Karpas-422 (cell line): ENCODE results near the gene FAM234A. TPM values are rescaled to one million over a fixed set of nuclear protein-coding genes. Genes with fewer than 3 reads are reported as not detected.
"Not testable (repeated sequence)": the region's sequence is repeated elsewhere in the genome, so short reads cannot be mapped to it uniquely, and the experiment has no call there.

Experiments
- DNase-seq: peaks from one replicate; pipeline ENCODE4 v3.0.0-alpha.2; 2015
- H2AFZ ChIP-seq: fragments of 200-600 bp; sonication (generic); 2 replicates; pipeline ENCODE4 v1.6.1; 2014; ENCODE audit warnings: antibody characterized with exemption, low read length, mixed read lengths
- H3K27ac ChIP-seq: fragments of 200-600 bp; sonication (generic); 2 replicates; pipeline ENCODE4 v1.5.1; 2014; ENCODE audit warnings: mild to moderate bottlenecking, low read length, moderate library complexity
- H3K27me3 ChIP-seq: fragments of 200-600 bp; sonication (generic); 2 replicates; pipeline ENCODE4 v1.6.1; 2014; ENCODE audit warnings: low read length, mixed read lengths
- H3K36me3 ChIP-seq: fragments of 200-600 bp; sonication (generic); 2 replicates; pipeline ENCODE4 v1.6.1; 2014; ENCODE audit warnings: low read length, mixed read lengths; ENCODE audit not compliant: insufficient read depth
- H3K4me1 ChIP-seq: fragments of 200-600 bp; sonication (generic); 2 replicates; pipeline ENCODE4 v1.6.1; 2014; ENCODE audit warnings: mild to moderate bottlenecking, low read length, mixed read lengths
- H3K4me2 ChIP-seq: fragments of 200-600 bp; sonication (generic); 2 replicates; pipeline ENCODE4 v1.6.1; 2014; ENCODE audit warnings: low read length, low read depth, mild to moderate bottlenecking; ENCODE audit not compliant: poor library complexity, severe bottlenecking
- H3K4me3 ChIP-seq: fragments of 200-600 bp; sonication (generic); 2 replicates; pipeline ENCODE4 v1.5.1; 2014; ENCODE audit warnings: mild to moderate bottlenecking, antibody characterized with exemption, low read length, mixed read lengths
- H3K79me2 ChIP-seq: fragments of 200-600 bp; sonication (generic); 2 replicates; pipeline ENCODE4 v1.6.1; 2014; ENCODE audit warnings: mild to moderate bottlenecking, low read length, mixed read lengths
- H3K9ac ChIP-seq: fragments of 200-600 bp; sonication (generic); 2 replicates; pipeline ENCODE4 v1.6.0; 2014; ENCODE audit warnings: low read length
- H3K9me2 ChIP-seq: fragments of 200-600 bp; sonication (generic), shearing (Covaris generic); replicated peaks from 2 replicates; pipeline ENCODE4 v1.6.0; 2014; ENCODE audit warnings: mild to moderate bottlenecking, low read length, moderate library complexity; ENCODE audit not compliant: insufficient read depth
- H3K9me3 ChIP-seq: fragments of 300-700, 200-600 bp; sonication (generic); 2 replicates; pipeline ENCODE4 v1.6.1; 2014; ENCODE audit warnings: low read length, mixed read lengths
- H4K20me1 ChIP-seq: fragments of 200-600 bp; sonication (generic); 2 replicates; pipeline ENCODE4 v1.6.1; 2014; ENCODE audit warnings: mild to moderate bottlenecking, antibody characterized with exemption, low read length, low read depth; ENCODE audit not compliant: insufficient read depth
- total RNA-seq: library from RNA; depleted of rRNA; stranded (reverse); fragments of >200 nt; shearing (Covaris generic); gene quantifications from 2 replicates; pipeline ENCODE4 v1.2.3, GENCODE V29; 2014; ENCODE audit warnings: low replicate concordance

Gene FAM234A
- total RNA-seq, 1 experiment from 2014 or later, result 12.2 TPM

DNA sequence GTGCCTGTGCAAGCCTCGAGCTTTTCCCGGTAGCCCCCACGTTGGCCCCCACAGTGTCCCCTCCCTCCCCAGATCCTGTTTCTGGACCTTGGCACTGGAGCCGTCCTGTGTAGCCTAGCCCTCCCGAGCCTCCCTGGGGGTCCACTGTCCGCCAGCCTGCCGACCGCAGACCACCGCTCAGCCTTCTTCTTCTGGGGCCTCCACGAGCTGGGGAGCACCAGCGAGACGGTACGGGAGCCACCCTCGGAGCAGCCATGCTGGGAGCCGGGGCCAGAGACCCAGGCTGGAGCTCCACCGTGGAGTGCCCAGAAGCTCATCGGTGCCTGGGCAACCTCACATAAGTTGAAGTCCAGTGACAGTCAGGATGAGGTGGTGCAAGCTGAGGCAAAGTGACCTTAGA, 29.3 kb downstream of the FAM234A start:
- Histone ChIP-seq H3K9ac (no peak overlapping the region), H3K4me3 (no peak overlapping the region), H3K9me2 (no peaks in the 10 kb centered on the region), H3K9me3 (no peaks in the 10 kb centered on the region), H3K4me1 (no peaks in the 10 kb centered on the region), H2AFZ (no peak overlapping the region), H3K36me3 (no peaks in the 10 kb centered on the region), H4K20me1 (no peaks in the 10 kb centered on the region), H3K27me3 (no peaks in the 10 kb centered on the region), H3K4me2 (no peak overlapping the region), H3K79me2 (no peaks in the 10 kb centered on the region), H3K27ac (no peak overlapping the region)
- DNase-seq, result no peak

DNA sequence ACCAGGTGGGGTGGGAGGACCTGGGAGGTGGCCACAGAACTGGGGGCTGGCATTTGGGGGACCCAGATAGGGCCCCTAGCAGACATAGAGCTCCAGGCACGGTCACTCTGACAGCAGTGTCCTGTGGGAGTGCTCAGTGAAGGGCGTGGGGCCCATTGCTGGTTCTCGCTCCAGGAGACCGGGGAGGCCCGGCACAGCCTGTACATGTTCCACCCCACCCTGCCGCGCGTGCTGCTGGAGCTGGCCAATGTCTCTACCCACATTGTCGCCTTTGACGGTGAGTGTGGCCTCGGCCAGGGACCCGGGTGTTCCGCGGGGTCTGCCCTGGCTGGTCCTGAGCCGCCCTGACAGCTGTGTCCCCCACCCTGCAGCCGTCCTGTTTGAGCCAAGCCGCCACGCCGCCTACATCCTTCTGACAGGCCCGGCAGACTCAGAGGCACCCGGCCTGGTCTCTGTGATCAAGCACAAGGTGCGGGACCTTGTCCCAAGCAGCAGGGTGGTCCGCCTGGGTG, 29.9 kb downstream of the FAM234A start:
- Histone ChIP-seq H3K4me3 (no peak overlapping the region), H3K9me2 (no peaks in the 10 kb centered on the region), H3K9me3 (no peaks in the 10 kb centered on the region), H4K20me1 (no peaks in the 10 kb centered on the region), H3K36me3 (no peaks in the 10 kb centered on the region), H3K27me3 (no peaks in the 10 kb centered on the region), H3K79me2 (no peaks in the 10 kb centered on the region), H3K27ac (no peak overlapping the region), H2AFZ (no peak overlapping the region), H3K4me2 (no peak overlapping the region), H3K4me1 (no peaks in the 10 kb centered on the region), H3K9ac (no peak overlapping the region)
- no peak for DNase-seq

DNA sequence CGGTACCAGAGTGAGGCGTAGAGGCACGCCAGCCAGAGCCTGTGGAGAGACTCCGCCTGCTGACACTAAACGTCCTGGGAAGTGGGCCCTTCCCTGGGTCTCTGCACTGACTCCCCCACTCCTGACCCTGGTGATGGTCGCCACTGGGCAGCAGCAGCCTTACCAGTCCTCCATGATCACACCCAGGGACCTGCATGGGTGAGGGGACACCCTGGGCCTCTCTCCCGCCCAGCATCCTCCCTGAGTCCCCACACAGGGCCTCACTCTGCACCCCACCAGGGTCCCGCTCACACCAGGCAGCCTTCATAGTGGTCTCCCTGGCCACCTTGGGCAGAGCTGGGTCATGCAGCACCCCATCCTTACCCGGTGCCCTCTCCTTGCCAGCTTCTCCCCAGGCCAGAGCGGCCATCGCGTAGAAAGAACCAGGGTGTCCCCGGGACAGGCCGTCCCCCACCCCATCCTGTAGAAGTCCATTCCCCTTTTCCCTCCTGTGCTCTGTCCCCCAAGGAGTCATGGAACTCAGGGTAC, 30.4 kb downstream of the FAM234A start:
- Histone ChIP-seq H3K4me2 (no peak overlapping the region), H2AFZ (no peak overlapping the region), H3K4me1 (no peaks in the 10 kb centered on the region), H4K20me1 (no peaks in the 10 kb centered on the region), H3K4me3 (no peak overlapping the region), H3K9me3 (no peaks in the 10 kb centered on the region), H3K36me3 (no peaks in the 10 kb centered on the region), H3K9ac (no peak overlapping the region), H3K9me2 (no peaks in the 10 kb centered on the region), H3K27me3 (no peaks in the 10 kb centered on the region), H3K79me2 (no peaks in the 10 kb centered on the region), H3K27ac (no peak overlapping the region)
- no peak for DNase-seq

DNA sequence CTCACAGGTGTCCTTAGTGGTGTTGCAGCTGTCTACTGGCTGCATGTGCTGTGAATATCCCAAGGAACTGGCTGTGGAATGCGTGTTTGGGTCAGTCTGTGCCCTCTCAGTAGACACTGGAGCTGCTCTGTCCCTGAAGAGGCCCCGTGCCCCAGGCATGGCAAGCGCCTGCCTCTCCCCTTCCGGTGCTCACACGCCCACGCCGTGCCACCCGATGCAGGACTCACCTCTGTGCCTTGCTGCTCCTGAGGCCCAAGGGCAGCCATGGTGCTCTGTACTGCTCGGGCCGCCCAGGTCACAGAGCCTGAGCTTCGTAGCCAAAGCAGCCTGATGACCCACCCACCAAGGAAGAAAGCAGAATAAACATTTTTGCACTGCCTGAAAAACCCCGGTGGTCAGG, 31.1 kb downstream of the FAM234A start:
- Histone ChIP-seq H3K27ac (no peak overlapping the region), H3K4me2 (no peak overlapping the region), H2AFZ (no peak overlapping the region), H3K79me2 (no peaks in the 10 kb centered on the region), H3K9me2 (no peaks in the 10 kb centered on the region), H3K4me3 (no peak overlapping the region), H3K9ac (no peak overlapping the region), H4K20me1 (no peaks in the 10 kb centered on the region), H3K4me1 (no peaks in the 10 kb centered on the region), H3K27me3 (no peaks in the 10 kb centered on the region), H3K9me3 (no peaks in the 10 kb centered on the region), H3K36me3 (no peaks in the 10 kb centered on the region)
- DNase-seq, result no peak

DNA sequence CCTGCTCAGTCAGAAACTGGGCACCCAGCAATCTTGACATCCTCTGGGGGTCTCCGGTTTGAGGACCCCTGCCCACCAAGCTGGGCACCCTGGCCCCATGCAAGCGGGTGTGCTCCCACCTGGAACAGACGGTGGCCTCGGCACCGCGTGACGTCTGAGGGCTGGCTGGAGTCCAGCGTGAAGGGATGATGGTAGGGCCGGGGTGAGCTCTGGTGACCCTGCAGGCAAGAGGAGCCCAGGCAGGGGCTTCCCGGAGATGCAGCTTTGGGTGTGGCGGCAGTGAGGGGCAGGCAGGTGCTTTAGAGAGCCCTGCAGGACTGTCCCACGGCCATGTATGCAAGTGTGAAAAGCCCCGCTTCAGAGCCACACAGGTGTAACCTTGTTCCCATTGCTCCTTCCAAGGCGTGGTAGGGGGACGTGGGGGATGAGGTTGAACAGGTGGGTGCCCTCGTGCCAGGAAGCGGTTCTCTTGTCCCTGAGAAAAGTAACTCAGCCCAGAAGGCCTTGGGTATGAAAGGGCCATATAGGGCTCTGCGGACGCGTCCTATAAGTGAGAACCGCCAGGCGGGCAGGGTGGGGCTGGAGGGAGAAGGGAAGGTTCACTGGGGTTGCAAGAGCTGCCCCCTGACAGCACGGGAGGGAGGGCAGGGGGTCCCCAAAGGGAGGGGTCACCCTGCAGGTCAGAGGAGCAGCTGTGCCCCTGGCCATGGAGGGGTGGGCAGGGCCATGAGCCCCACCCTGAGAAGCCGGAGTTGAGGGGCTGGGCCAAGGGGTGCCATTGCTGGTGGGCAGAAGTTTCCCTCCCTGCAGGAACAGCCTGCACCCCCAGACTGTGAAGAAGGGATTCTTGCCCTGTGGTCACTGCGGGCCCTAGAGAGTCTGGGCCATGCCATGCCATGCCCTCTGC, 31.9 kb downstream of the FAM234A start:
- H3K27me3 ChIP-seq, result no peaks in the 10 kb centered on the region
- no peak overlapping the region for H3K9ac ChIP-seq

DNA sequence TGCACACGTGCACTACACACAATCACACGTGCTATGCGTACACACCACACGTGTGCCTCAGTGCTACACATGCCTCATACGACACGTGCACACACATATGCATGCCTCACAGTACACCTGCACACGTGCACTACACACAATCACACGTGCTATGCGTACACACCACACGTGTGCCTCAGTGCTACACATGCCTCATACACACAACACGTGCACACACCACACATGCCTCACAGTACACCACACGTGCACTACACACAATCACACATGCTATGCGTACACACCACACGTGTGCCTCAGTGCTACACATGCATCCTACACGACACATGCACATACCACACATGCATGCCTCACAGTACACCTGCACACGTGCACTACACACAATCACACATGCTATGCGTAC, 32.9 kb downstream of the FAM234A start:
- not testable (repeated sequence) for H4K20me1 ChIP-seq, H3K79me2 ChIP-seq, DNase-seq, H3K4me3 ChIP-seq, H3K9ac ChIP-seq, H3K9me2 ChIP-seq, H3K27me3 ChIP-seq, H3K36me3 ChIP-seq, H3K4me1 ChIP-seq, H3K4me2 ChIP-seq, H3K9me3 ChIP-seq, H3K27ac ChIP-seq, H2AFZ ChIP-seq

More for the DNA sequence above, 31.9 kb downstream of the FAM234A start:
- no peaks in the 10 kb centered on the region for H3K36me3 ChIP-seq
- no peak overlapping the region for H2AFZ ChIP-seq
- no peaks in the 10 kb centered on the region for H4K20me1 ChIP-seq
- no peaks in the 10 kb centered on the region for H3K9me3 ChIP-seq
- no peak overlapping the region for H3K27ac ChIP-seq
- H3K4me3 ChIP-seq, result no peak overlapping the region
- no peak for DNase-seq
- no peaks in the 10 kb centered on the region for H3K4me1 ChIP-seq
- no peaks in the 10 kb centered on the region for H3K79me2 ChIP-seq
- no peak overlapping the region for H3K4me2 ChIP-seq
- H3K9me2 ChIP-seq, result no peaks in the 10 kb centered on the region

DNA sequence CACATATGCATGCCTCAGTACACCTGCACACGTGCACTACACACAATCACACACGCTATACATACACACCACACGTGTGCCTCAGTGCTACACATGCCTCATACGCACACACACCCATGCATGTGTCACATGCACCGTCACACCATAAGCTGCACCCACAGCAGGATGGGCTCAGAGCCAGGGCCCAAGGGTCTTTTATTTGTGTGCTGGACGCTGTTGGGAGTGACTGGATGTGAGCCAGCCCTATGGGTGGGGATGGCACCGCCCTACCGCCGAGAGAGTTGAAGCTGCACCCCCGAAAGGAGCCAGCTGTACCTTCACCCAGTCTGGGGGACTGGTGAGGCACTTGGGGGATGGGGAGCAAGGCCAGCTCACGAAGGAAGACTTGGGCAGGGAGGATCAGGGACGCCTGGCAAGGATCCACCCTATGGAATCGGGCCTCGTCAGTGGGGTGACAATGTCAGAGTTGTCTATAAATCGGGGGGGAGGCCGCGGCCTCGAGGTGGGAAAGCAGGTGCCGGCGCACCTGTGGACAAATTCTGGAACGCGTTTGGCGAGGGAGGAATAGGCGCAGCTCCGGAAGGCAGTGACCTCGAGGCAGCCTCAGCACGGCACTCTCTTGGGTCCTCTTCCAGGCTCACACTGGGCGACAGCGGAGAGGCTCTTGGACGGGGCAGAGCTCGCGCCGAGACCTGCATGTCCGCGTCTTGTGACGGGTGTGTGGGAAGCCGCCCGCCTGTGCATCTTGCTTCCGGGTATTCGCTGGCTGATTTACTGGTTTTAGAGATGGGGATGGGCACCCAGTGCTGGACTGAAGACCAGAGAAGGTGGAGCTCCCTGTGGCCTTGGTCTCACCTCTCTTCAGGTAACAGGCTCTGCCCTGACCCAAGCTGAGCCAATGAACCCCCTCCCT, 33.8 kb downstream of the FAM234A start:
- Histone ChIP-seq H3K4me3 (no peak overlapping the region), H3K27ac (no peak overlapping the region), H2AFZ (no peak overlapping the region), H4K20me1 (no peaks in the 10 kb centered on the region), H3K9ac (no peak overlapping the region), H3K27me3 (no peaks in the 10 kb centered on the region), H3K79me2 (no peaks in the 10 kb centered on the region), H3K9me2 (no peaks in the 10 kb centered on the region), H3K9me3 (no peaks in the 10 kb centered on the region), H3K36me3 (no peaks in the 10 kb centered on the region), H3K4me2 (no peak overlapping the region), H3K4me1 (peaks cover 2% of the 10 kb centered on the region)
- no peak for DNase-seq
